ENCODE results near the gene IFITM1.
A peak's percentile ranks its signal among the peaks of the same experiment; 100 is the strongest.
"Not testable (repeated sequence)": the region's sequence is repeated elsewhere in the genome, so short reads cannot be mapped to it uniquely, and the experiment has no call there.

The IFITM1 gene

DNA sequence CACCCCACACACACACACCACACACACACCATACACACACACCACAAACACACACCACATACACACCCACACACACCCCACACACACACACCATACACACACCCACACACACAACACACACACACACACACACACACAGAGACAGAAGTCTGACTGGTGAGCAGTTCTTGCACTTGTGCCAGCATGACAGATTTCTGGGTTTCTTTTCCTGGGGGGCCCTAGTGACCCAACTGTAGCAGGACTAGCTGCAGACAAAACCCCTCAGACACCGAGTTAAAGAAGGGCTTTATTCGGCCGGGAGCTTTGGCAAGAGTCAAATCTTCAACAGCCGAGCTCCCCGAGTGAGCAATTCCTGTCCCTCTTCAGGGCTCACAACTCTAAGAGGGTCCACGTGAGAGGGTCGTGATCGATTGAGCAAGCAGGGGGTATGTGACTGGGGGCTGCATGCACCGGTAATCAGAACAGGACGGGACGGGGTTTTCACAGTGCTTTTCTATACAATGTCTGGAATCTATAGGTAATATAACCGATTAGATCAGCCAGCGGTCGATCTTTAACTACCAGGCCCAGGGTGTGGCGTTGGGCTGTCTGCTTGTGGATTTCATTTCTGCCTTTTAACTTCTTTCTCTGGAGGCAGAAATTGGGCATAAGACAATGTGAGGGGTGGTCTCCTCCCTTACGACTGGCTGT is 36.3 kb downstream of the IFITM1 start:
- not testable (repeated sequence) for DNase-seq

DNA sequence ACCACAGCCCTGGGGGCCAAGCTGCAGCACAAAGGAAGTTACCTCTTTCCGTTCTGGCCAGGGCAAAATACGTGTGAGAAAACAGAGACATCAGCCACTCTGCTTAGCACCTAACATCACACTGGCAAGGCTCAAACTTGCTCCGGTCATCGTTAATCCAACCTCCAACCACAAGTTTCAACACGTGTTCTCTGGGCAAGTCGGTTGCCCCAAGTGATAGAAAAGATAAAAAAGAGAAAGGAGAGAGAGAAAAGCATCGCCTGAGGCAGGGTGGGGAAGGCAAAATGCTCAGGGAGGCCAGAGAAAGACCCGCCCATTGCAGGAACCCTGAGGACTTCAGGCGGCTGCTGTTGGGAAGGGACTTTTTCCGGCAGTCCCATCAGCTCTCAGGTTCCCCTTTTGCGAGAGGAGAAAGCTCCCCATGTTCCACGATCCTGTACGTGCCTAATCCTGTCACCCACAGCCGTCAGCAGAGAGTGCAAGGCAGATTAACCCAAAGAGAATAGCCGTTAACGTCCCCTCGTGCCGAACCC is 36.9 kb downstream of the IFITM1 start:
- no peak for DNase-seq

DNA sequence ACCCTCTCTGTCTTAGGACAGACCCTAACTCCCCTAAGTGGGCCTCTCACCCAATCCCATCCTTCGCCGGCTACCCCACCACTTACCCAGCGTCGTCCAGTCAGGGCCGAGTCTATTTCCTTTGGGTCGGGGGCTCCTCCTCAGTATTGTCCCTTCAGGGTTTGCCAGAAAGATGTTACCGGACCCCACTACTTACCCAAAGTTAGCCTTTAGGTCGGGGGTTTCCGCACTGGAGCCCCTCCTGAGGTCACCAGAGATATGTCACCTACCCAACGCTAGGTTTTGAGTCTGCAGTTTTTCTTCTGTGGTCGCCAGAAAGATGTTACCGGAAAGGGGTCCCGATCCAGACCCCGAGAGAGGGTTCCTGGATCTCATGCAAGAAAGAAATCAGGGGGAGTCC is 37.6 kb downstream of the IFITM1 start:
- DNase-seq, result no peak

DNA sequence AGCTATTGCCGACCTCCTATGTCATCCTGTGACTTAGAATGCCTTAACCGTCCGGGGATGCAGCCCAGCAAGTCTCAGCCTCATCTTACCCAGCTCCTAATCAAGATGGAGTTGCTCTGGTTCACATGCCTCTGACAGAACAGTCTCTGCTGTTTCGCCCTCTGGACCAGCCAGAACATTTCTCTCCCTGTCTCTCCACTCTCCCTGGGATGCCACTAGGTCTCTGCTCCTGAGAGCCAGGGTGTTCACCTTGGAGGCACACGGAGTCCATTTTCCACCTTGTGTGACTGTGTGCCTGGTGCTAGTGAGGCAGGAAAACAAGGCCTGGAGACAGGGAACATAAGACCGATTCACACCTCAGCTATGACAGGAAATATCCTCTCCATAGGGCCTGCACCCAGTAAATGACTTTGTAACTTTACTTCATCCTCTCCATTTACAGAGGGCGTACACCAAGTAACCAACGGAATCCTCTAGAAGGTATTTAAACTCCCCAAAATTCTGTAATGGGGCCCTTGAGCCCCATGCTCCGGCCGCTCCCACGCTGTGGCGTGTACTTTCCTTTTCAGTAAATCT is 38.7 kb downstream of the IFITM1 start:
- DNase-seq, result no peak

DNA sequence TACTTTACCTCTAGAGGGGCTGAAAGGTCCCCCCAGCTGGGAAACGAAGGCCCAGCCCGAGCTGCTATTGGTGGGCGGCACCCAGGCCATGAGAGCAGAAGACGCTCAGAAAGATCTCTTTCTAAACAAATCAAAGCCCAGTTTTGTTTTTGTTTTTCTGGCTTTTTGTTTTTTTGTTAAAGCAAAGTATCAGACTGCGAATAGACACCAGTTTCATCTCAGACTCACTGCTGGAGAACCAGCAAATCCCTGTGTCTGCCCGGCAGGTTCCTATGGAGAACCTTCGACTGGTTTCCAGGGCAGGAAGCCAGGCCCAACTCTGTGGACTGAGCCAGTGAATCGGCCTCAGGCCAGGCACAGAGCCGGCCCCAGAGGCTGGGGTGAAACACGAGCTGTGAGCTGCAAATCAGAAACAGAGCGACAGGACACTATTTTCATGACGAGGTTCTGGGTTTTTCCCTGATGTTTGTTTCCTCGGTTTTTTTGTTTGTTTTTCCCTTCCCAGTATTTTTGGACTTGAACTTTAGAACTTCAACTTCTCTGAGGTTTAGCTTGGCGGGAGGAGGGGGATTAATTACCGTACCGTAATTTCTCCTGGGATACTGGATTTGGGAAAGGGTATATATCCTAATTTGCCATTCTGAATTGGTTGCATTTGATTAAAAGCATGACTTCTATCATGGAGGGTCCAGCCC is 39.5 kb downstream of the IFITM1 start:
- no peak for DNase-seq

DNA sequence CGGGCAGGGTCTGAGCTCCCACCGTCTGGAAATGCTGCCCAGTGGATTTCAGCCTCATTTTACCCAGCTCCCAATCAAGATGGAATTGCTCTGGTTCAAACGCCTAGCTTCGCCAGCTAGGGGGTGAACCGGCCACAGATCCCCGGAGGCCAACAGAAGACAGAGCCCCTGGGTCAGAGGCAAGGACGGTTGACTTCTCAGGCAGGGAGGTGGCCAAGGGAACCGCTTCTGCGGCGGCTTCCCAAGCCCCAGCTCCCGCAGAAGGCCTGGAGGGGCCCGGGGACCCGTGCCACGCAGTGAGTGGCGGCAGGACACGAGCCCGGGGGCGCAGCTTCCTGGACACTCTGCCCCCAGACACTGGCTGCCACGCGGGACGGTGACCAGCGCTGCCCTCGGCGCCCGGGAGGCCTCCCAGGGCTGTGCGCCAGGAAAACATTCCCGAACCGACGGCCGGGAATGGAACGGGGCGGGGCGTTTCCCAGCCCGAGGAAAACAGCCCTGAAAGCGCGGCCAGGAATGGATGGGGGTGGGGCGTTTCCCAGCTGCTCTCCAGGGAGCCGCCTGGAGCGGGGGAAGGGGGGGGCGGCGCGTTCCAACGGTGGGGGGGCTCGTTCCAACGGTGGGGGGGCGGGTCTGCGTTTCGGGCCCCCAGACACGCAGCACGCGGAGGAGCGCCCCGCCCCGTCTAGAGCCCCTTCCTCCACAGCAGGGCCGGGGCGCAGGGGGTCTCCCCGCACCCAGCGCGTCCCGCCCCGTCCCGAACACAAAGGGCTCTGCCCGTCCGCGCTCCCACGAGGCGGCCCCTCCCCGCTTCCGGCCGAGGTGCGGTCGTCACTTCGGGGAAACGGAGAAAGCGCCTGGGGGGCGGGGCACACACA is 42.0 kb downstream of the IFITM1 start:
- peak; percentile 86 to 90 for DNase-seq

DNA sequence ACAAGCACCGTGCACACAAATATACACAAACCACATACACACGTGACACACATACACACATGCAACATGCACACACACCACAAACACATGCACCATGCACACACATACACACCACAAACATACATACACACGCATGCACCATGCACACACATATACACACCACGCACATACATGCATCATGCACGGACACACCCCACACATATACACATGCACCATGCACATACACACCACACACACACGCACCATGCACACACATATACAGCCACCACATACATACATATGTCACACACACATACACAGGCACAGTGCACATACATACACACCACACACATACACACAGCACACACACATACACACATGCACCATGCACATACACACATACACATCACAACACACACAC is 42.8 kb downstream of the IFITM1 start:
- no peak for DNase-seq

DNA sequence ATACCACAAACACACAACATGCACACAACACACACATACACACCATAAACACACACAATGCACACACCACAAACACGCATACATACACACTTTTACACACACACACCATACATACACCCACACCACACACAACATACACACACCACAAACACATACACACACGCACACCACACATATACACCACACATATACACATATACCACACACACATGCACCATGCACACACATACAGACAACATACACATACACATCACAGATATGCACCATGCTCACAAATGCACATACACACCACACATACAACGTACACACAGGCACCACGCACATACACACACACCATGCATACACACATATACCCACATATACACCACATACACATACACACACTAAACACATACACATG is 43.7 kb downstream of the IFITM1 start:
- no peak for DNase-seq

DNA sequence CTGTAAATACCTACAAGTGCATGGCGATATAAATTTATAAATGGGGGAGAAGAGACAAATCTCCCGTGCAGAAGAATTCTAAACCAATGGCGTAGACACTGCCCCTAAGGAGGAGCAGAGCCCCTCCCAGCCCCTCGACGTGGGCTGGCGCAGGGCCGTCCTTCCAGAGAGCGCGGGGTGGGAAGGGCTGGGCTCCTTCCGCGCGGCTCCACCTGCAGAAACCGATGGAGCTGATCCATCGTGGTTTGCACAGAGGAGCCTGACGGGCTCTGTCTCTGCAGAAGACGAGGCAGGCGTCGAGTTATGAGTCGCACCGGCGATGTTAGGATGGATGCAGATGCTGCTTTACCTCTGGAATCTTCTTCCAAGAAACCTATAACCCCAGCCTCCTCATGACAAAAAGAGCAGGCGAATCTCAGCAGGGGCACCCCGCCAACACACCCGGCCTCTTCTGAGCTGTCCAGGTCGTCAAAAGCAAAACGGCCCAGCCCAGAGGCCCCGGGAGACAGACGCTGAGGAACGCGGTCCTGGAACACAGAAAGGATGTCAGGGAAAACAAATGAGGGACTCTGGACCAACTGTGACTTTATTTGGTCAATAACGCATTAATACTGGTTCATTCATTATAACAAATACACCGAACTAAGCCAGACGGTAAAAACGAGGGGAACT is 44.4 kb downstream of the IFITM1 start:
- DNase-seq, result no peak

DNA sequence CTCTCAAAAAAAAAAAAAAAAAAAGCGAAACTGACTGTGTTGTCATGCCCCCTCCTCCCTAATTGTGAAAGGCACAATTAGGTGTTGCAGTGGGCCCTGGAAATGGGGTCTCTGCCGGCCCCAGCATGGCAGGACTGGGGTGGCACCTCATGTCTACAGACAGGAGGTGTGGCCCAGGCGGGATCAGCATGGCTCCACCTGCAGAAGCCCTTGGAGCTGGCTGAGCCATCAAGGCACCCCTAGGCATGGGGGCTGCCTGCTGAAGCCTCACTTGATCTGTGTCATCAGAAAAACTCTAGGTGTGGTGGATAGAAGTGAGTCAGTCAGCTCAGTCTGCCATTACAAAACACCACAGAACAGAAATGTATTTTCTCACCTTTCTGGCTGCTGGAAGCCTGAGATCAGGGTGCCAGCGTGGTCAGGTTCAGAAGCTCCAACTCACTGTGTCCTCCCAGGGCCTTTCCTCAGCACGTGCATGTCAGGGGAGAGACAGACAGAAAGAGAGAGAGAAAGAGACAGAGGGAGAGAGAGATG is 45.4 kb downstream of the IFITM1 start:
- peak in 1 of 2 donors; percentile 23 for DNase-seq

DNA sequence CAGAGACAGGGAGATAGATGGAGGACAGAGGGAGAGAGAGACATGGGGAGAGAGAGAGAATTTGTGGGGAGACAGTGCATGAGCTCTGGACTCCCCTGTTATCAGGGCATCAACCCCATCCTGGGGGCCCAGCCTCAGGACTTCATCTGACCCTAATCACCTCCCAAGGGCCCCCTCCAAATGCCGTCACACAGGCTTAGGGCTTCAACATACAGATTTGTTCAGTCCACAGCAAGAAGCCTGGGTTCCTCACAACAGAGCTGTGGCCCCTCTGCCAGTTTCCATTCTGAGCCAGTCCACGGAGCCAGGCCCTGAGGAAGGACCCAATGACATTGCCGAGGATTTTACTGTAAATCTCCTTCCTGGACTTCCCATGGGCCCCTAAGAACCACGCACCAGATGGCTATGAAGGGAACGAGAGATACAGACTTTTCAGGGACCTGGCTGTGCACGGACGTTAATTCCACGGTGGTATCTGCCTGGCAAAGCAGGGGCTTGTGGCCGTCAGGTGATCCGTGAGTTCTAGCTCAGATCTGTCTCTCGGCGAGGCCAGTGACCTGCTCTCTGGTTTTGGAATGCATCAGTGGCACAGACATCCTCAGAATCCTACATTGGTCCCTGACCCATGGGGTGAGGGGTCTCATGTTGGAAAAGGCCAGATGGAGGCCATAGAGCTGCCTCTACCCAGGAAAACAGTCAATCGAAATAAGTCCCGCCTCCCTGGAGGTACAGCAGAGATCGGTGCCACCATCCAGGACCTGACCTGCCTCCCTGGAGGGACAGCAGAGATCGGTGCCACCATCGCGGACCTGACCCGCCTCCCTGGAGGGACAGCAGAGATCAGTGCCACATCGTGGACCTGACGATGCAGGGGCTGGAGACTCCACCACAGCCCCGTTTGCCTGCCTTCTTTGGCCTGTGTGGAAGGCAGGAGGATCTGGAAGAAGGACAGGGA is 46.8 kb downstream of the IFITM1 start:
- DNase-seq, result no peak

DNA sequence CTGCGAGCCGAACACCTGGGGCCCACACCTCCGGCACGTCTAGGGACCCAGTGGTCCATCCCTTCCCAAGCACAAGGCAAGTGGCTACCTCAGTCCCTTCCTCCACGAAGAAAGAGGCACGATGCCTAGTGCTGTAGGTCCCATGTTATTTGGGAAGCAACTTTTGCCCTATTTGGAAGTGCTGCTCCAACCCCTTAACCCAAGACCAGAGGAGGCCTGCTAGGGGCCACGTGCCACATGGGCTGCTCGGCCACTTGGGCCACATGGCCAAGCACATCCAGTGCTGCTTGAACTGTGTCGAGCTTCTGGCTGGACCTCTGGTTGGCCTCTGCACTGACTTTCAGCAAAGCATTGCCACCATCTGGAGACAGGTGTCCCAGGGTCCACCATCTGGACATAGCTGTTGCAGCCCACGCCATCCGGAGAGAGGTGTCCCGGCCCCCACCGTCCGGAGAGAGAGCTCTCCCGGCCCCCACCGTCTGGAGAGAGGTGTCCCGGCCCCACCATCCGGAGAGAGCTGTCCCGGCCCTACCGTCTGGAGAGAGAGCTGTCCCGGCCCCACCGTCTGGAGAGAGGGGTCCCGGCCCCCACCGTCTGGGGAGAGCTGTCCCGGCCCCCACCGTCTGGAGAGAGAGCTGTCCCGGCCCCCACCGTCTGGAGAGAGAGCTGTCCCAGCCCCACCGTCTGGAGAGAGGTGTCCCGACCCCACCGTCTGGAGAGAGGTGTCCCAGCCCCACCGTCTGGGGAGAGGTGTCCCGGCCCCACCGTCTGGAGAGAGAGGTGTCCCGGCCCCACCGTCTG is 49.0 kb downstream of the IFITM1 start:
- DNase-seq, result no peak

DNA sequence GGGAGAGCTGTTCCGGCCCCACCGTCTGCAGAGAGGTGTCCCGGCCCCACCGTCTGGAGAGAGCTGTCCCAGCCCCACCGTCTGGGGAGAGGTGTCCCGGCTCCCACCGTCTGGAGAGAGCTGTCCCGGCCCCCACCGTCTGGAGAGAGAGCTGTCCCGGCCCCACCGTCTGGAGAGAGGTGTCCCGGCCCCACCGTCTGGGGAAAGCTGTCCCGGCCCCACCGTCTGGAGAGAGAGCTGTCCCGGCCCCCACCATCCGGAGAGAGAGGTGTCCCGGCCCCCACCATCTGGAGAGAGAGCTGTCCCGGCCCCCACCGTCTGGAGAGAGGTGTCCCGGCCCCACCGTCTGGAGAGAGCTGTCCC is 49.6 kb downstream of the IFITM1 start:
- DNase-seq, result not testable (repeated sequence)

DNA sequence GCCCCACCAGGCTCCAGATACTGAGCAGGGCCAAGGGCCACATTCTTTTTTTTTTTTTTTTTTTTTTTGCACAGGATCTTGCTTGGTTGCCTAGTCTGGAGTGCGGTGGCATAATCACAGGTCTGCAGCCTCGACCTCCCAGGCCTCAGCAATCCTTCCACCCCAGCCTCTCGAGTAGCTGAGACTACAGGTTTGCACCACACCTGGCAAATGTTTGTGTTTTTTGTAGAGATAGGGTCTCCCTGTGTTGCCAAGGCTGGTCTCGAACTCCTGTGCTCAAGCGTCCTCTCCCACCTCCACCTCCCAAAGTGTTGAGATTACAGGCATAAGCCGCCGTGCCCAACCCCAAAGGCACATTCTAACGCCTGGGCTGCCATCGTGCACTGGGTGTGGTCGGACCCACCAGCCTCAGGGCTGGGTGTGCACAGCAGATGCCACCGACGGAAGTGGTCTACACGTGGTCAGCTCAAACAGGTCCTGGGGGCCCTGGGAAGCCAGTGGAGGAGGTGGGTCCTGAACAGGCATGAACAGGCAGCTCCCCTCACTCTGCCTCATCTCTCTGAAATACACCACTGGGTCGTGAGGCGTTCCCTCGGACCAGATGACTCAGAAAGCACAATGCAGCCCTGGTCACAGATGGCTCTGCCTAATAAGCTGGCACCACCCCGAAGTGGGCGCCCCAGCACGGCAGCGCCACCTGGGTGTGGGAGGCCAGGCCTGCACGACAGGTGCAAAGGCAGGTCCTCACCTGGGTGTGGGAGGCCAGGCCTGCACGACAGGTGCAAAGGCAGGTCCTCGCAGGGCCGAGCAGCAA is 50.3 kb downstream of the IFITM1 start:
- DNase-seq, result peak; percentile 51 to 59

Measured in stimulated activated CD4-positive, alpha-beta T cell treated with anti-CD3 and anti-CD28 coated beads, Interleukin-2, amount 100 ng/mL, for 24 hours (primary cell).